IPS-18a (cell line): ENCODE measurements around the gene PPHLN1.

Source experiments
- H3K27ac ChIP-seq: one replicate; pipeline ENCODE4 v1.5.1; 2013; ENCODE audit warnings: low read length
- H3K27me3 ChIP-seq: one replicate; pipeline ENCODE4 v1.6.1; 2013; ENCODE audit warnings: mild to moderate bottlenecking, low read length; ENCODE audit not compliant: control insufficient read depth, insufficient read depth
- H3K36me3 ChIP-seq: one replicate; pipeline ENCODE4 v1.6.1; 2013; ENCODE audit warnings: low read depth, low read length; ENCODE audit not compliant: control insufficient read depth
- H3K4me1 ChIP-seq: one replicate; pipeline ENCODE4 v1.6.1; 2013; ENCODE audit warnings: low read depth, low read length; ENCODE audit not compliant: control insufficient read depth
- H3K4me3 ChIP-seq: one replicate; pipeline ENCODE4 v1.5.1; 2013; ENCODE audit warnings: low read length
- H3K9ac ChIP-seq: one replicate; pipeline ENCODE4 v1.6.1; 2013; ENCODE audit warnings: mild to moderate bottlenecking, low read length, moderate library complexity
- H3K9me3 ChIP-seq: one replicate; pipeline ENCODE4 v1.6.1; 2013; ENCODE audit warnings: low read depth, low read length; ENCODE audit not compliant: control insufficient read depth

PPHLN1 gene

DNA sequence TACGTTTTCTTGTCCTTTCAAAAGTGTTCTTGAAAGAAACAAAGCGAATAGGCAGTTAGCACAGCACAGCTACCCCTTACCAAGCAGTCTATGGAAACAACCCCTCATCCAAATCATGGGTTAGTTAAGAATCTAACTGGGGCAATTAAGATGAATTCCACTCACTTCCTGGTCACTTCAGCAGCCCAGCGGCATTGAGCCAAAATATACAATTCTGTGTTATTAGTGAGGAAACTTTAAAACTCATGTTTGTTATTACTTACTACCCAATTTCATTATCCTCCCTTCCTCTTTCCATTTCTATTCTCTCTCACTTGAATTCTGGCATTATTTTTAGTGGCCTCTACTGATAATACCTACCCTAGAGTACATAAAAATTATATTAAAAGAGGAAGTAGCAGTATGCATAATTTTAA lies 121.4 kb downstream of the PPHLN1 start:
- Histone ChIP-seq H3K9me3 (no peaks in the 10 kb centered on the region), H3K36me3 (peaks cover 4% of the 10 kb centered on the region), H3K4me1 (peaks cover 25% of the 10 kb centered on the region), H3K9ac (no peak overlapping the region), H3K27me3 (no peaks in the 10 kb centered on the region), H3K27ac (no peak overlapping the region), H3K4me3 (no peak overlapping the region)

DNA sequence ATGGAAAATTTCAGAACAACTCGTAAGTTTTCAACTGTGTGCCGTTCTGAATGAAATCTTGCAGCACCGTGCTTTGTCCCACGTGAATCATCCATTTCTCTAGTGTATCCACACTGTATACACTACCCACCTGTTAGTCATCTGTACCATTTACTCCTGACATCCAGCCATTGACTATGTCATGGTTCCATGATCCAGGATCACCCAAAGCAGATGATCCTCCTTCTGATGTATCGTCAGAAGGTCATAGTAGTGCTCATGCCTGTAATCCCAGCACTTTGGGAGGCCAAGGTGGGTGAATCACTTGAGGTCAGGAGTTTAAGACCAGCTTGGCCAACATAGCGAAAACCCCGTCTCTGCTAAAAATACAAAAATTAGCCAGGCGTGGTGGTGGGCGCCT lies 122.9 kb downstream of the PPHLN1 start:
- Histone ChIP-seq H3K9ac (no peak overlapping the region), H3K36me3 (peaks cover 4% of the 10 kb centered on the region), H3K4me3 (no peak overlapping the region), H3K27ac (no peak overlapping the region), H3K27me3 (no peaks in the 10 kb centered on the region), H3K4me1 (peaks cover 17% of the 10 kb centered on the region), H3K9me3 (no peaks in the 10 kb centered on the region)

DNA sequence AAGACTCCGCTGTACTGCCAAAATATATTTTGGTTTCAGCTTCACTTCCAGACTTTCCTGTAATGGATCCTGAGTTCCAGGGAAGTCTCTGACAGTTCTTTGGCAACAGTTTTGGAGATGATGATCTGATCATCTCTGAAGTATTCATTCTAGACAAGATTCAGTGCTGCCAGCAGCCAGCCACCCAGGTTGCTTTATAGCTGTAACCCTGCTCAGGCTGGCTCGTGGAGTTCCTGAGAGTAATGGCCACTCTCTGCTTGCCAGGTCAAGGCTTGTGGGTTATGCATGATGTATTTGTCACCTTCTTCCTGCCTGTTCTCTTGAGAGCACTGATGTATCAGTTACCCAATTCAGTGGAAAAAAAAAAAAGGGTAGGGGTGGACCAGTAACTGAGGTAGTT lies 124.3 kb downstream of the PPHLN1 start:
- Histone ChIP-seq H3K27me3 (no peaks in the 10 kb centered on the region), H3K4me3 (no peak overlapping the region), H3K27ac (no peak overlapping the region), H3K9ac (no peak overlapping the region), H3K36me3 (peaks cover 4% of the 10 kb centered on the region), H3K4me1 (peaks cover 17% of the 10 kb centered on the region), H3K9me3 (no peaks in the 10 kb centered on the region)

DNA sequence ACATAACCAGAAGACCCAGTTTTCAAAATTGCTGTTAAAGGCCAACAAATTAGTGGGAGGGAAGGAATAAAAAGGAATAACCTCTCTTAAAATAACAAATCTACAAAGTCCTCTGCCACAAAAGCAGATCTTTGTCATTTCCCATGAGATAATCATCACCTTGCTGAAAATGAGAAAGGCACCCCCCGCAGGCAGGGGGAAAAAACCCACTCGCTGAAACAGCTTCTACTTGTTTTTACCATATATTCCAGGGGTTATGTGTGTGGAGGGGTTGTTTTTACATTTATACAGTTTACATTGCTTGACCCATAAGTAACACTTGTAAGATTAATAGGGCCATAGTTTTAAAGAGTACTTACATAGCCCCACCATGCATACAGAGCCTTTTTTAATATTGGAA lies 132.6 kb downstream of the PPHLN1 start:
- no peak overlapping the region for H3K27ac ChIP-seq
- H3K4me3 ChIP-seq, result no peak overlapping the region
- H3K36me3 ChIP-seq, result peaks cover 67% of the 10 kb centered on the region

DNA sequence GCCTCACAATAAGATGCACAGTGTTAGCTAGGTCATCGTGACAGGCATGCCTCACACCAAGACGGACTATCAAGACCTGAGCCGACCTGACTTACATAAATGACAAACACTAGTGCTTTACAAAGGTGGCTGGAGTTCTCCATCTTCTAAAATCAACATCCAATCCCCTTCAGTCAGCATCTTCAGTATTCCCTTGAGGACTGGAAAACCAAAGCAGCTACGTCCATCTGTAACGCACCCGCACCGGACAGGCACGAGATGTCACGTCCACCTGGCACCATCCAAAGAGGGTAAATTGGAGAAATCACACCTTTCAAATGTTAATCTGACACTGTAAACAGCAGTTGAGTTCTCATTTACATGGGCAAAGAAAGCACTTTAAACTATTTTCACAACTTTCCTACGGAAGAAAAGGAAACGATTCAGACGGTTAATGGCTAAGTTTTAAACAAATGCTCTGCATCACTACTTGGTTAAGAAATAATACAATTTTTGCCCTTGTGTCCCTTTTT lies 133.4 kb downstream of the PPHLN1 start:
- no peaks in the 10 kb centered on the region for H3K4me1 ChIP-seq
- no peaks in the 10 kb centered on the region for H3K27me3 ChIP-seq
- H3K36me3 ChIP-seq, result peaks cover 75% of the 10 kb centered on the region
- no peak overlapping the region for H3K27ac ChIP-seq
- H3K4me3 ChIP-seq, result no peak overlapping the region
- no peaks in the 10 kb centered on the region for H3K9me3 ChIP-seq
- H3K9ac ChIP-seq, result no peak overlapping the region

More for the DNA sequence above, 132.6 kb downstream of the PPHLN1 start:
- Histone ChIP-seq H3K9ac (no peak overlapping the region), H3K4me1 (no peaks in the 10 kb centered on the region), H3K27me3 (no peaks in the 10 kb centered on the region), H3K9me3 (no peaks in the 10 kb centered on the region)

DNA sequence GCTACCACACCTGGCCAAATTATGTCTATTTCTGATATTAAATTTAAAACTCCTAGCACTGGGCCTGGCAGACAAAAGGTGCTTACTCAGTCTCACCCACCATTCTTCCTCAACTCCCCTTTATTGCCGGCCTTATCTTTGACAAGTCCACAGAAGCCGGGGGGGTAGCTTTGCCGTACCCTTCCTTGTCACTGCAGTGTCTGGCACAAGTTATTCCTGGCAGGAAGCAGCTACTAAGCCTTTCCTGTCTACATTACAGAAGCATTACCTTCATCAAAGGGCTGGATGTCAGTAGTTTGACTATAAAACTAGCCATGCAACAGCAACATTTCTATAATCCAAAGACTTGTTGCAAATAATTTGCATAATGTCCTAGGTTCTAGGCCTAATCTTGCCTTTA lies 136.5 kb downstream of the PPHLN1 start:
- H3K9ac ChIP-seq, result no peak overlapping the region
- H3K4me3 ChIP-seq, result no peak overlapping the region
- H3K27me3 ChIP-seq, result no peaks in the 10 kb centered on the region
- no peak overlapping the region for H3K27ac ChIP-seq
- H3K36me3 ChIP-seq, result peaks cover 94% of the 10 kb centered on the region
- no peaks in the 10 kb centered on the region for H3K9me3 ChIP-seq
- no peaks in the 10 kb centered on the region for H3K4me1 ChIP-seq

DNA sequence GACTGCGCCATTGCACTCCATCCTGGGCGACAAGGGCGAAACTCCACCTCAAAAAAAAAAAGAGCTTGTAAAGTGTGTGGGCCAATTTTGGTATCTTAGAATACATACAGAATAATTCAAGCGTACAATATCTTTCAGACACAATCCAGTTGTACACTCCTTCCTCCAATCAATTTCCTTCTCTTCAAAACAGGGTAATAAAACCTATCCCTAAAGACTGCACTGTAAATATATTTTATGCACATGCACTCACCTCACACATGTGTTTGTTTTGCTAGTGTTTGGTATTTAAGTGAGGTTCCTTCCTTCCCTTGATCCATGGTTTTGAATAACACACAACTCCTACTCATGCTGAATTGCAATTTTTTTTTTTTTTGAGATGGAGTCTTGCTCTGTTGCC lies 137.7 kb downstream of the PPHLN1 start:
- Histone ChIP-seq H3K27me3 (no peaks in the 10 kb centered on the region), H3K4me3 (no peak overlapping the region), H3K27ac (no peak overlapping the region), H3K9ac (no peak overlapping the region), H3K9me3 (no peaks in the 10 kb centered on the region), H3K36me3 (peaks cover 92% of the 10 kb centered on the region), H3K4me1 (no peaks in the 10 kb centered on the region)

DNA sequence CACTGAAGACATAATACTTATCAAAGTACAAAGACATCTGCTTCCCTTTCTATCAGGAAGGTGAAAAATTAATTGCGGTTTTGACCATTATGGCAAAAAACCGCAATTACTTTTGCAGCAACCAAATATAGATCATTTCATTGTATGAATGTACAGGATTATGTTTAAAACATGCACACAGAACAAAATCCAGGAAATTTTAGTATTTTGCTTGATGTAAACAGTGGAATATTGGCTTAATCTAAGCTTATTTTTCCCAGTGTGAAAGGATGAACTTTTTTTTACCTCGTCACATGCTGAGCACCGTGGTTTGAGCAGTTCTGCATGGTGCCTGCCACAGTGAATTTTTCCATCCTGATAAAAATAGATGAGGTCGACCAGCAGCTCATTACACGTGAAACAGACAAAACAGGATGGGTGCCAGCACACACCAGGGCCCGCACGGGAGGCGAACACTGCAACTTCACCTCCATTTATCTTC lies 142.4 kb downstream of the PPHLN1 start:
- H3K4me1 ChIP-seq, result peaks cover 20% of the 10 kb centered on the region
- no peak overlapping the region for H3K4me3 ChIP-seq
- H3K36me3 ChIP-seq, result peaks cover 90% of the 10 kb centered on the region
- no peaks in the 10 kb centered on the region for H3K27me3 ChIP-seq
- no peaks in the 10 kb centered on the region for H3K9me3 ChIP-seq
- H3K27ac ChIP-seq, result no peak overlapping the region
- H3K9ac ChIP-seq, result no peak overlapping the region

DNA sequence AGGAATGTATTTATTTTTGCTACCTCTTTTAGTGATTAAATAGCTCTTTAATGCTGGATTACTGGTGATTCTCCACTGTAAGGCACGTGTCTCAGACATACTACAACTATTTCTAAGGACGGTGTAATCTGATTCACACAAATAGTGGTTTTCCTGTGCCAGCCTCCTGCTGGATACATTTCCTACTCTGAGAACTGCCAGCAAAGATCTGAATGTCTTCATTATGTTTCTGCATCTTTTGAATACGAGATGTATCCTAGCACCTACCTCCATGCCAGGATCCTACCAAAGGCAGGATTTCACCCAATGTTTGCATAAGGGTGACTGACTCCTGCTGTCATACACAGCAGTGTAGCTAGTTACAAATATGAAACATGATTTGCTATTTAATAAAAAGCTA lies 143.0 kb downstream of the PPHLN1 start:
- H3K4me1 ChIP-seq, result peaks cover 24% of the 10 kb centered on the region
- no peak overlapping the region for H3K27ac ChIP-seq
- H3K9me3 ChIP-seq, result no peaks in the 10 kb centered on the region
- H3K36me3 ChIP-seq, result peaks cover 85% of the 10 kb centered on the region
- H3K4me3 ChIP-seq, result no peak overlapping the region
- H3K27me3 ChIP-seq, result no peaks in the 10 kb centered on the region
- H3K9ac ChIP-seq, result no peak overlapping the region

DNA sequence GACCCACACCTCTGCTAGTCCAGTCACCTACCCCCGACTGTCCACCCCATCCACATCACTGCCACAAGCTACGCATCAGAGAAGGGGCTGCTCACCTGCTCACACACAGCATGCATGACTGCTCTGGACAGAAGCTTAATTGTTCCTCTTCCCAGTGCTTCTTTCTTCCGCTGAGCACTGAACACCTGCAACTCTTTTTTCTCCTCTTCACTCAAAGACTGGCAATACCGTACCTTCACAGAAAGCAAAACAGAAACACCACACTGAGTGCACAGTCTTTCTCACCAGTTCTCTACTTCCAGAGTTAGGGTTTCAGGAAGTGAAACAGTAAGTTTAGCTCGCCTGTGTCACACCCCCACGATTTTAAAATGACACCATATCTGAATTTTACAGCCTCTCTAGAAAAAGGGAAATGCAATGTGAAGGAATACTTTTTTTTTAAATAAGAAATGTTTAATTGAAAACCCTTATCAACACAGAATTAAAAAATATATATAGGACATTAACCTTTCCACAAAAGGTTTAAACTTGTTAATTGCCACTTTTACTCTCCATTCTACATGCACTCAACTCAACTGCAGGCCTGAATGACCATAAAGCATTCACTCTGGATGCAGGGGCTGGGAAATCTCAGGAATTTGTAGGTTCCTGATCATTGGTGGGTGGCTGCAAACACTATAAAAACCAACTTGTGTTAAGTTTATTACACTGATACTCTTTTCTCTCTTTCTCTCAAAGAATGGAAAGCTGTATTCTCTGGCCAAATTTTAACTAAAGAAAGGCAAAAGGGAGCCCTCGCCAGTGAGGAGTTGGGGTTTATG lies 143.6 kb downstream of the PPHLN1 start:
- peaks cover 78% of the 10 kb centered on the region for H3K36me3 ChIP-seq
- H3K9me3 ChIP-seq, result no peaks in the 10 kb centered on the region
- H3K9ac ChIP-seq, result no peak overlapping the region
- peaks cover 27% of the 10 kb centered on the region for H3K4me1 ChIP-seq
- H3K4me3 ChIP-seq, result no peak overlapping the region
- H3K27ac ChIP-seq, result no peak overlapping the region
- no peaks in the 10 kb centered on the region for H3K27me3 ChIP-seq

DNA sequence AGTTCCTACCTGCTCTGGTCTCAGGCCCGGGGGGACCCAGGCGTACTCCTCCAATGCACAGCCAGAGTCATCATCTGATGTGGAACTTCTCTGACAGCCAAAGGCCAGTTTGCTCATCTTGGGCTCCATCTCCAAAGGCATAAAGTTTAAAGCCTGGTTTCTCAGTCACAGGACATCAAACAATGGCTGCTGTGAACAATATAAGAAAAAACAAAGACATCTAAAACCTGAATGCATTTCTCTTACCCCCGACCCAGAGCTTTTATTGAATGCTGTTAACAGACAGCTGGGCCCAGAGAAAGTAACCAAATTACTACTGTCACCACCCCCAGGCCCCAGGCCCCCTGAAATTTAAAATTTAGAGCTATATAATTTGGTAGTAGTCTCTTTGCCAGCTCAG lies 146.4 kb downstream of the PPHLN1 start:
- Histone ChIP-seq H3K27me3 (no peaks in the 10 kb centered on the region), H3K4me3 (no peak overlapping the region), H3K9me3 (no peaks in the 10 kb centered on the region), H3K4me1 (peaks cover 38% of the 10 kb centered on the region), H3K27ac (no peak overlapping the region), H3K9ac (no peak overlapping the region), H3K36me3 (peaks cover 52% of the 10 kb centered on the region)

DNA sequence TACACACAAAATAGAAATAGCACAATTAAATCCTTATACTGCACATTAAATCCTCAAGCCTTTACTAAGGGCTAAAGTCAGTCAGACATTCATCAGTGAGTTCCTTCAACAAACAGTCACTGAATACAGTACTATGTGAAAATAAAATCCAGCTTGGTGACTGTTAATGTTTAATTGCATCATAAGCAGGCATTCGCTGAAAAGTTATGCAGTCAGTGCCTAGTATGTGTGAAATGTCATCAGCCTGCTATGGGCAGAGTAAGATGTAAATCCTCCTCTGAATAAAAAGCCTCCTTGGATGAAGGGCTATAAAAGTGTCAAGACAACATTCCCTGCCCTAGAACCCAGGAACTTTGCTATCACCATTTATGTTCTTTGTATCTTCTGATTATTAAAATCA lies 147.2 kb downstream of the PPHLN1 start:
- no peaks in the 10 kb centered on the region for H3K9me3 ChIP-seq
- H3K27ac ChIP-seq, result no peak overlapping the region
- no peak overlapping the region for H3K9ac ChIP-seq
- no peak overlapping the region for H3K4me3 ChIP-seq
- H3K27me3 ChIP-seq, result no peaks in the 10 kb centered on the region
- peaks cover 50% of the 10 kb centered on the region for H3K36me3 ChIP-seq
- H3K4me1 ChIP-seq, result peaks cover 40% of the 10 kb centered on the region
